Right lobe of liver (tissue), 4 donors: ENCODE measurements around the gene AGO1.

Experiments
- POLR2A ChIP-seq: fragments of 450-650 bp; IDR thresholded peaks from one replicate; pipeline ENCODE4 v1.6.1; 2017; ENCODE audit warnings: antibody characterized with exemption, mild to moderate bottlenecking
- TF ChIP-seq, protein P1 (sequence below), 4 donors: fragments of 200-600 bp in 3 of 4; fragments of 450-650 bp in 1 of 4; IDR thresholded peaks; one replicate each; pipeline versions ENCODE4 v1.5.1 to v1.8.0; 2016 to 2022; ENCODE audit warnings: antibody characterized with exemption in 4 of 4, mild to moderate bottlenecking in 2 of 4
- donor health status: DM: no; HTN: no; CAD: no.
- donor health status: DM: no; HTN: no; CAD: no.
- donor health status: DM: no; HTN: yes; CAD: no.

DNA sequence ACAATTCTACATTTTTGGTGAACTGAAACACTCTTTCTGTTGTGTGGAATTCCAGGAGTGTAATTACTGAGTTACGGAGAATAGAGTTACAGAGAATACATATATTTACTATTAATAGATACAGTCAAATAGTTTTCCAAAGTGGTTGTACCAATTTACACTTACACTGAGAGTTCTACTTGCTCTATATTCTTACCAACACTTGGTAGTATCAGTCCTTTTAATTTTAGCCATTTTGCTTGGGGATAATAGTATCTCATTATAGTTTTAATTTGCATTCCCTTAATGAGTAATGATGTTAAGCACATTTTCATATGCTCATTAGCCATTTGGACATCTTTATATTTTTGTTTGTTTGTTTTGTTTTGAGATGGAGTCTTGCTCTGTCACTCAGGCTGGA lies 46.3 kb upstream of the AGO1 start:
- no peak for TF ChIP-seq POLR2A
- TF ChIP-seq, protein P1, sequence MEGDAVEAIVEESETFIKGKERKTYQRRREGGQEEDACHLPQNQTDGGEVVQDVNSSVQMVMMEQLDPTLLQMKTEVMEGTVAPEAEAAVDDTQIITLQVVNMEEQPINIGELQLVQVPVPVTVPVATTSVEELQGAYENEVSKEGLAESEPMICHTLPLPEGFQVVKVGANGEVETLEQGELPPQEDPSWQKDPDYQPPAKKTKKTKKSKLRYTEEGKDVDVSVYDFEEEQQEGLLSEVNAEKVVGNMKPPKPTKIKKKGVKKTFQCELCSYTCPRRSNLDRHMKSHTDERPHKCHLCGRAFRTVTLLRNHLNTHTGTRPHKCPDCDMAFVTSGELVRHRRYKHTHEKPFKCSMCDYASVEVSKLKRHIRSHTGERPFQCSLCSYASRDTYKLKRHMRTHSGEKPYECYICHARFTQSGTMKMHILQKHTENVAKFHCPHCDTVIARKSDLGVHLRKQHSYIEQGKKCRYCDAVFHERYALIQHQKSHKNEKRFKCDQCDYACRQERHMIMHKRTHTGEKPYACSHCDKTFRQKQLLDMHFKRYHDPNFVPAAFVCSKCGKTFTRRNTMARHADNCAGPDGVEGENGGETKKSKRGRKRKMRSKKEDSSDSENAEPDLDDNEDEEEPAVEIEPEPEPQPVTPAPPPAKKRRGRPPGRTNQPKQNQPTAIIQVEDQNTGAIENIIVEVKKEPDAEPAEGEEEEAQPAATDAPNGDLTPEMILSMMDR (IDR thresholded peaks at IDR 0.05), result no peak
